GM21529 (cell line): ENCODE measurements around the gene TLK1.

ENCODE experiments used
- ATAC-seq: cut with Tn5 transposase; IDR thresholded peaks from one replicate; pipeline ENCODE4 v1.9.1; 2021; ENCODE audit not compliant: unreplicated experiment

Gene TLK1

DNA sequence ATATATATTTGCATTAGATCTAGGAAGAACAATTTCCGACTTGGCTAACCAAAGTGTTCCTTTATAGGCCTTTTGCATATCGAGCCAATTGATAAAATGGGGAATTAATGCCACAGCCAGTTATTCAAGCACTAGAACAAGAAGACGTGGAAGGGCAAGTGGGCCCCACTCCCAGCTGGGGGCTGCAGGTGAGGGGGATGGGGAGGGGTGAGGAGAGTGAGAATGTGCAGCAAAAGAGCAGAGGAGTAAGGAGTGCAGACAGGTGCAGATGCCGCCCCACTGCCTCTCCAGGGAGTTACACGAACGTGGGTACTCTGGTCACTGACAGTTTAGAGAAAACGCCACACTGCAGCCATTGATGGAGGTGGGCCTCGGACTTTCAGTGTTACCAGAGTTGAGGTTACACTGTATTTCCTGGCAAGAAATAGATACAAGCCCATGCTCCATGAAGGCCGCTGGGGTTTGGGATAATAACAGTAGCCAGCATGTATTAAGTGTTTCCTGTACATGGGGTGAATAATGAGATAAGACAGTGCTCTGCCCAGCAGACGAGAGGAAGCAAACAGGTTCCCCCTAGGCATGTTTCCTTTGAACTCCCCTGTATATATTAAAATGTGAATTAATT, 190.7 kb downstream of the TLK1 start:
- ATAC-seq, result no peak

DNA sequence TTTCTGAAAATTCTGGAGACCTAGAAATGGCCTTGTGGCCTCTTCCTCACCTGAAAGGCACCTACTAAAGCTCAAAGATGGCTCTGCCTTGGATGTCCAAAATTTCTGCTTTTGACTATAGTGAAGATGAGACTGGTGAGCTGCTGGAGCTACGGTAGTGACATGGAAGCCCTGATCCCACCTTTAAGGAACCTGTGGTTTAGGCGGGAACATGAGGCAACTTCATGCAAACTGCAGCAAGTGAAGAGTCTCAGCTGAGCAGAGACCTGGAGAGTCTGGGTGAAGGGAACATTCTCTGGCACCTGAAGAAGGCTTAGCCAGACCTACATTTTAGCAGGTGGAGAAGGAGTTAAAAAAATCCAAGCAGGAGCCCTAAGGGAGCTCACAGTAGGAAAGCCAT, 191.7 kb downstream of the TLK1 start:
- no peak for ATAC-seq

DNA sequence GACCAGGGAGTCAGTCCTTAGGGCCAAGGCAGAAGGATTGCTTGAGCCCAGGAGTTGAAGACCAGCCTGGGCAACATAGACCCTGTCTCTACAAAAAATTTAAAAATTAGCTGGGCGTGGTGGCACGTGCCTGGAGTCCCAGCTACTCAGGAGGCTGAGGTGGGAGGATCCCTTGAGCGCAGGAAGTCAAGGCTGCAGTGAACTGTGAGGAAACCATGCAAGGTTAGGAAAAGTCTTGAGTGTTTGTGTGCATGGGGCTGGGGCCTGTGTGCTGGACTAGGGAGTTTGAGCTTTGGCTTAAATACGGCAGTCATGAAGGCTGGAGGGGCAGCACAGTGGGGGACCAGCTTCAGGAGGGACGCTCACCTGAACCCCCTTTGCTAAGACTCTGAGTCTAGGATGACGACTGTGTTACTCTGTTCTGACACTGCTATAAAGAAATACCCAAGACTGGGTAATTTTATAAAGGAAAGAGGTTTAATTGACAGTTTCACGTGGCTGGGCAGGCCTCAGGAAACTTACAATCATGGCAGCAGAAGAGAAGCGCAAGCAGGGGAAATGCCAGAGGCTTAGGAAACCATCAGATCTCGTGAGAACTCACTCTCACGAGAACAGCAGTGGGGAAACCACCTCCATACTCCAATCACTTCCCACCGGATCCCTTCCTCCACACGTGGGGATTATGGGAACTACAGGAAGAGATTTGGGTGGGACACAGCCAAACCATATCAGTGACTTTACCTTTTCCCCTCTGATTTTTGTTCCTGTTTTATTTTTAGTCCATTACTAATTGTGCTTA, 192.3 kb downstream of the TLK1 start:
- ATAC-seq, result no peak

DNA sequence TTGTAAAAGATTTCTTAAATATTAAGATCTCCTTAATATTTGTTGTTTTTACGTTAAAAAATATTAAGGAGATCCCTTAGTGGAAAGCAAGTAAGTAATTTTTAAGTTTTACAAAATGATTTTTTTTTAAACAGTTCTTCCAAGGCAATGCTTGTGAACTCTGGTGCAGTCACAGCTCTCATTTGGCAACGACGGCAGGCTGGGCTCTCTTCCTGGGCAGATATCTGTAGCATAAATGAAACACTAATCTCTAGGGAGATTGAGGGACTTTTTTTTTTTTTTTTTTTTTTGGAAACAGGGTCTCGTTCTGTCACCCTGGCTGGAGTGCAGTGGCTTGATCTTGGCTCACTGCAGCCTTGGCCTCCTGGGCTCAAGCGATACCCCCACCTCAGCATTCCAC, 193.1 kb downstream of the TLK1 start:
- ATAC-seq, result no peak

DNA sequence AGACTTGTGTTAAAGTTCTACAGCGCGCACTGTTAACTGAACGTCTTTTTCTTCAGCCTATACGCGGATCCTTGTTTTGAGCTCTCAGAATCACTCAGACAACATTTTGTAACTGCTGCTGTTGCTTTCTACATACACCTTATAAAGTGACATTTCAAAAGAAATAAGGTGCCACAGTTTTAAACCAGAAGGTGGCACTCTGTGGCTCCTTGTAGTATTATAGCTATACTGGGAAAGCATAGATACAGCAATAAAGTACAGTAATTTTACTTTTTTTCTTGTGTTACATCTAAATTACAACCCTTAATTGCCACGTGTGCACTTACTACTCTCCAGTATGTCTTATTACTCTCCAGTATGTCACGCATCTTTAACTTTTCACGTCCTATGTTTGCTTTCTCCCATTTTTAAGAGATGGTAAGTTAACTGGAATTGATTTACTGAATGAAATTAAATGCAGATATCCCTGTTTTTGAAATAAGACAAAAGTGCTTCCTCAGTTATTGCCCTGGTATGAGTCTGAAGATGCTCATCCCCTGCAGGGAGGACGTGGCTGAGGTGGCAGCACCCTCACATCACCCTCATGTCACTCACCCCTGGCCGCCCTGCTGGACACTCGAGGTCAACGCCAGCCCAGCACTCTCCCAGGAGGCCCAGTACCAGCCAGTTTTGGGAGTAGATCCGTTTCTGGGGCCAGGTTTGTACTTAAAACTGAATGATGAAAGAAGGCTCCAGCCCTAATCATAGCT, 193.9 kb downstream of the TLK1 start:
- no peak for ATAC-seq

DNA sequence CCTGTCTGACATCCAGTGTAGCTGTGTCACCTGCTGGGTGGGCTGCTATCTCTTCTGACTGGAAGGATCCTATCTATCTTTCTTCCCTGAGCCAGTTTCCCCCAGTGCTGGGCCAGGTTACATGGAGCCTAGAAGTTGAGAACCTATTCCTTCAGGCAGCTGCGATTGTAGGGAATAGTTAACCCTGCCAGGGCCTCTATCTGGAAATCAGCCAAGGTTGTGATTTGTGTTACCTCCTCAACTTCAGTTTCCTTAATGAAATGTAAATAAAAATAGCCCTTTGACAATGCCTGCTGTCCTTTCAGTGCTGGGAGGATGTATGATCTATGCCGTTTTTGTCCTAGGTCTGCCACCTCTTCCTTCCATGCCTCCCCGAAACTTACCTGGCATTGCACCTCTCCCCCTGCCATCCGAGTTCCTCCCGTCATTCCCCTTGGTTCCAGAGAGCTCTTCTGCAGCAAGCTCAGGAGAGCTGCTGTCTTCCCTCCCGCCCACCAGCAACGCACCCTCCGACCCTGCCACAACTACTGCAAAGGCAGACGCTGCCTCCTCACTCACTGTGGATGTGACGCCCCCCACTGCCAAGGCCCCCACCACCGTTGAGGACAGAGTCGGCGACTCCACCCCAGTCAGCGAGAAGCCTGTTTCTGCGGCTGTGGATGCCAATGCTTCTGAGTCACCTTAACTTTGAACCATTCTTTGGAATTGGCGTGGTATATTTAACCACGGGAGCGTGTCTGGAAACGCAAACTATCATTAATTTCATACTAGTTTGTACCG, 195.1 kb downstream of the TLK1 start:
- no peak for ATAC-seq

DNA sequence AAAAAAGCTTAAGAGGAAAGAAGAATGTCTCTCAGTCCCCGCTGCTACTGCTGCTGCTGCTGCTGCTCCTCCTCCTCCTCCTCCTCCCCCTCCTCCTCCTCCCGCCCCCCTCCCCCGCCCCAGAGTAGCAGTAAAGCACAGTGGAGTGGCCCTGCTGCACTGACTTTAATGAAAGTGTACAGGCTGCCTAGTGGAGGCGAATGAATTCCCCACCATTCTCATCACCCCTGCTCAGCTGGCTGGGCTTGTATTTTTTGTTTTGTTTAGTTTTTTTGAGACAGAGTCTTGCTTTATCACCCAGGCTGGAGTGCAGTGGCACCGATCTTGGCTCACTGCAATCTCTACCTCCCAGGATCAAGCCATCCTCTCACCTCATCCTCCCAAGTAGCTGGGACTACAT, 197.3 kb downstream of the TLK1 start:
- ATAC-seq, result no peak

DNA sequence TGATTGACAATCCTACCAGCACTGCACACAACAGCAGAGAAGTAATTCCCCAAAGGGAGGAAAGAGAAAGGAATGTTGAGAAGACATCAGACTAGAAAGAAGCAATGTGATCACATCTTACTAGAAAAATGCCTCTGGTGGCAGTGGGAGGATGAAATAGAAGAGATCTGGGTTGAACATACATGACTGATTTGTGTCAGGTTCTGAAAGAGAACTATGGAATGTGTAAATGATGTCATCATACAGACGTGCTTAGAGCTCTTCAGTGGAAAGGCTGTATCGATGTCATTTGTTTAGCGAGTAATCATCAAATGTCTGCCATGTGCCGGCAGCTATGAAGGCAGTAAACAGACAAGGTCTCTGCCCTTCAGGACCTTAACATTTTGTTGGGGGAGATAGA, 206.8 kb downstream of the TLK1 start:
- ATAC-seq, result no peak

DNA sequence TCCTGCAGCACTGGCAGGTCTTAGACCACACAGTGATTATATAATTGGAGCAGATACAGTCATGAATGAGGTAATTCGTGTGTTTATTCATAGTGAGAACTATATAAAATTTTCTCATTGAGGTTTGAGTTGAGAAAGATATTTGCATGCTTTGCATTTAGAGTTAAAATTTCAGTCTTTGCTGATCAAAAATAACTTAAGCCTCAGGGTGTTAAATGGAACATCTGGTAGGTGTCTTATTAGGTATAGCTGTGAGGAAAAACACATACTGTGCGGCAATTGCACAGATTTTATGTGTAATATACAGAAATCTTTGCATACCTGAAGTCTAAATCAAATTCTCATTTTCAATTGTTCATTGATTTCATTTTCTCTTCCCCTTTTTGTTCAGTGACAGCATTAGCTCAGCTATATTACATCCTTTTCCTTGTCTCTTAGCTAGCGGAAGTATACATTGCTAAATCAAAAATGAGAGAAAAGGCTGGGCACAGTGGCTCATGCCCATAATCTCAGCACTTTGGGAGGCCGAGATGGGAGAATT, 210.4 kb downstream of the TLK1 start:
- ATAC-seq, result peak; percentile 83

DNA sequence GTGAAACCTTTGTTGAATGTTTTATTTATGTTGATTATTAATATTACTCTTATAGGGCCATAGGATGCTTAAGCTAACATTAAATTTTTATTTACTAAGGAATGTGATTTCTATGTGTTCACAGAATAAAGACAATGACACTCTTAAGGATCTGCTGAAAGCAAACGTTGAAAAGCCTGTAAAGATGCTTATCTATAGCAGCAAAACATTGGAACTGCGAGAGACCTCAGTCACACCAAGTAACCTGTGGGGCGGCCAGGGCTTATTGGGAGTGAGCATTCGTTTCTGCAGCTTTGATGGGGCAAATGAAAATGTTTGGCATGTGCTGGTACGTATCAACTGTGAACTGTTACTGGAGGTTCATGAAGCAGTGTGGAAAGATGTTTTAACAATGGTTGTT, 211.3 kb downstream of the TLK1 start:
- no peak for ATAC-seq

DNA sequence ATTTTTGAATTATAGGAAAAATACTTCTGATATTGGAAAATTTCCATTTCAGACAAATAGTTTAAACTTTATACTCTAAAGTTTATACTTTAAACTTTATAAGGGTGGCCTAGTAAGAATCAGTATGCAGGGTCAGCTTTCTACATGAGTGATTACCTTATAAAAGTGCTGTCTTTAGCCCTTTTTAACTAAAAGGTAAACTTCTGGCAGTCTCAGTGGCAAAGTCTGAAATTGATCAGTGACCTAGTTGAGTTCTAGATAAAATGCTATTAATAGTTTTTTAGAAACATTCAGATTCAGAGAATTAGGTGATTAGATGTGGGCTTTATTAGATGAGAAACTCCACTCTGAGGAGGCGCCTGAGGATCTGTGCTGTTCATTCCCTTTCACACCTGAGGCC, 216.1 kb downstream of the TLK1 start:
- ATAC-seq, result no peak

DNA sequence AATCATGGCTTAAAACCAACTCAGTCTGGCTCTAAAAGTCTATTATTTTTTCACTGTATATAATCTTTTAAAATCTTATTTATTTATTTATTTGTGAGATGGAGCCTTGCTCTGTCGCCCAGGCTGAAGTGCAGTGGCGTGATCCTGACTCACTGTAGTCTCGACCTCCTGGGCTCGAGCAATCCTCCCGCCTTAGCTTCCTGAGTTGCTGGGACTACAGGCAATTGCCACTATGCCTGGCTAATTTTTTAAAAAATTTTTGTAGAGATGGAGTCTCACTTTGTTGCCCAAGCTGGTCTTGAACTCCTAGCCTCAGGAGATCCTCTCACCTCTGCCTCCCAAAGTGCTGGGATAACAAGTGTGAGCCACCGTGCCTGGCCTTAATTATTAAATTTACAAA, 217.1 kb downstream of the TLK1 start:
- ATAC-seq, result no peak

DNA sequence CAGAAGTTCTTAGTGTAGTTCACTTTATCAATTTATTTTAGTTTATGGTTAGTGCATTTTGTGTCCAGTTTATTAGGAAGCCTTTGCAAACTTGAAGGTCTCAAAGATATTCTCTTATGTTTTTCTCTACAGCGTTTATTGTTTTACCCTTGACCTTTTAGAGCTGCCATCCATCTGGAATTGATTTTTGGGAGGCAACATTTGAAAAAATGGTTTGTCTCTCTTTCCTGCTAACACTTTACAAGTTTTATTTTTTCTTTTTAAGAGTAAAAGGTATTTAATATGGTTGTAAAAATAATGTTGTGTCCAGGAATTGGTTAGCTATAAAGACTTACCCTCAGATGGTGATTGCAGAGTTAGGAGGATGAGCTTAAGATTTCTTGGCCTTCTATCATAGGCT, 217.7 kb downstream of the TLK1 start:
- no peak for ATAC-seq

DNA sequence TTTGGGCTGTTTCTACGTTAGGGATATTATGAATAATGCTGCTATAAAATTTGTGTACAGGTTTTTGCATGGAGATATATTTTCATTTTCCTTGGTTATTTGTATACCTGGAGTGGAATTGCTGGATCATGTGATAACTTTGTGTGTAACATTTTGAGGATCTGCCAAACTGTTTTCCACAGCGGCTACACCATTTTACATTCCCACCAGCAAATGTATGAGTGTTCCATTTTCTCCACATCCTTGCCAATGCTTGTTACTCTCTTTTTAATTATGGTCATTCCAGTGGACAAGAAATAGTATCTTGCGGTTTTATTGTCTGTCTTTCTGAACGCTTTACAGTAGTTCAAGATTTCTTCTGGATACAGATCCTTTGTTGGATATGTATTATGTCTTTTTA, 218.1 kb downstream of the TLK1 start:
- no peak for ATAC-seq
